ENCODE measurements around the gene FAM32A. TPM values are rescaled to one million over a fixed set of nuclear protein-coding genes. Genes with fewer than 3 reads are reported as not detected.

Gene FAM32A
- total and polyA plus RNA-seq, 4 donors: 46.1 to 89.5 (median 63.5) TPM

- intact Hi-C loops (cut with DNase I): no loop called here
- ATAC-seq (ENCODE audit: low FRiP score): no peak
- 82 to 85% methylated on average over 22 of the region's 22 CpGs for WGBS, 2 donors
- peak in 1 of 2 donors; percentile 60 for DNase-seq
- H3K4me1 ChIP-seq (ENCODE audit: control insufficient read depth in 1 of 2, insufficient read depth in 2 of 2, low read length in 2 of 2): no peaks in the 10 kb centered on the region
- H3K27me3 ChIP-seq (ENCODE audit: control insufficient read depth in 1 of 2, insufficient read depth in 2 of 2, low read length in 1 of 2): no peaks in the 10 kb centered on the region
- peaks cover 0 to 4% of the 10 kb centered on the region in 2 donors for H3K36me3 ChIP-seq (ENCODE audit: control insufficient read depth in 1 of 2, insufficient read depth in 2 of 2, low read length in 1 of 2)
- no peaks in the 10 kb centered on the region for H3K9me3 ChIP-seq (ENCODE audit: control insufficient read depth, low read length)
- no peak overlapping the region for H3K4me3 ChIP-seq (ENCODE audit: low read length in 2 of 2)
- H3K27ac ChIP-seq (ENCODE audit: low read depth in 1 of 2, low read length in 2 of 2): no peak overlapping the region
Observed at GRCh38 chr19:16202320-16203255, 17.4 kb downstream of the FAM32A start.

DNA sequence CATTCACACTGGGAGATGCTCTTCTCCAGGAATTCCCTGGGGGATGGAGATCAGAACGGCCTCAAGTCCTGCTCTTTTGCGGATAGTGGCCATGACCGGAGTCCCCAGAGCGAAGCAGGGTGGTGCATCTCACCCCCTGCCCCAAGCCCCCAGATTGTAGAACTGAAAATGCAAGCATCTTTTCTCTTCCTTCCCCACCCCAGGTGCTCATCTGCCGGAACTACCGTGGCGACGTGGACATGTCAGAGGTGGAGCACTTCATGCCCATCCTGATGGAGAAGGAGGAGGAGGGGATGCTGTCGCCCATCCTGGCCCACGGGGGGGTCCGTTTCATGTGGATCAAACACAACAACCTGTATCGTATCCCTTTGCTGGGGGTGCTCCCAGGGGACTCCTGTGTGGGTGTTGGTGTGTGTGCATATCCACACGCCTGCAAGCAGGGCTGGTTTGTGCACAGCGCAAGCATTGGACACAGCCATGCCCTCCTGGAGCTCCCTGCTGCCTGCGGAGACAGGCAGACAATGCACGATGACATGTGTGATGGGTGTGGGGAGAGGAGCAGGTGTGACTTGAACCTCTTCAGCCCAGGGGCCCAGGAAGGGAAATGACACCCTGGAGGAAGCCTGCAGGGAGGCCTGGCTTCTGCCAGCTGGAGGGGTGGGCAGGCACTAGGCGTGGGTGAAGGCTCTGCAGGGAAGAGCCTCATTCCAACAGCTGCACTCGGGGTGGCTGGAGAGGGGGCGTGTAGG is 18.2 kb downstream of the FAM32A start:
- 89% methylated on average over 19 of the region's 19 CpGs for WGBS, 2 donors
- intact Hi-C loops (cut with DNase I): no loop called here
- Histone ChIP-seq H3K27me3 (ENCODE audit: control insufficient read depth in 1 of 2, insufficient read depth in 2 of 2, low read length in 1 of 2) (no peaks in the 10 kb centered on the region), H3K36me3 (ENCODE audit: control insufficient read depth in 1 of 2, insufficient read depth in 2 of 2, low read length in 1 of 2) (peaks cover 0 to 4% of the 10 kb centered on the region in 2 donors), H3K4me3 (ENCODE audit: low read length in 2 of 2) (no peak overlapping the region), H3K9me3 (ENCODE audit: control insufficient read depth, low read length) (no peaks in the 10 kb centered on the region), H3K27ac (ENCODE audit: low read depth in 1 of 2, low read length in 2 of 2) (no peak overlapping the region), H3K4me1 (ENCODE audit: control insufficient read depth in 1 of 2, insufficient read depth in 2 of 2, low read length in 2 of 2) (no peaks in the 10 kb centered on the region)
- ATAC-seq (ENCODE audit: low FRiP score) (no peak), DNase-seq (peak in 1 of 2 donors; percentile 61)

DNA sequence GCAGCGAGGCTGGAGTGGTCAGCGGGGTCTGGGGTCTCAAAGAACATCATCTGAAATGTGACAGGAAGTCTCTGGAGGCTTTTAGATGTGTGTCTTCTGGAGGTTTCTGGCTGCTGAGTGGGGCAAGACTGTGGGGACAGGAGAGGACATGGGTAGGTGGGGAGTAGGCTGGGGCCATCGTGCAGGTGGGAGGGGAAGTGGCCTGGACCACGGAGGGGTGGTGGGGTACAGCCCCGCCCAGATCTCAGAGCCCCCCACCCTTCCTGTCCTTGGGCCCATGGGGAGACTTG is 18.7 kb downstream of the FAM32A start:
- intact Hi-C loops (cut with DNase I): no loop called here
- DNase-seq: peak in 1 of 2 donors; percentile 58
- H3K9me3 ChIP-seq (ENCODE audit: control insufficient read depth, low read length): no peaks in the 10 kb centered on the region
- 90 to 94% methylated on average over 5 of the region's 5 CpGs for WGBS, 2 donors
- no peak overlapping the region for H3K4me3 ChIP-seq (ENCODE audit: low read length in 2 of 2)
- ATAC-seq (ENCODE audit: low FRiP score): no peak
- H3K27me3 ChIP-seq (ENCODE audit: control insufficient read depth in 1 of 2, insufficient read depth in 2 of 2, low read length in 1 of 2): no peaks in the 10 kb centered on the region
- H3K27ac ChIP-seq (ENCODE audit: low read depth in 1 of 2, low read length in 2 of 2): no peak overlapping the region
- no peaks in the 10 kb centered on the region for H3K4me1 ChIP-seq (ENCODE audit: control insufficient read depth in 1 of 2, insufficient read depth in 2 of 2, low read length in 2 of 2)
- peaks cover 0 to 4% of the 10 kb centered on the region in 2 donors for H3K36me3 ChIP-seq (ENCODE audit: control insufficient read depth in 1 of 2, insufficient read depth in 2 of 2, low read length in 1 of 2)

GRCh38 chr19:16205205-16206045 is 20.2 kb downstream of the FAM32A start:
- peaks cover 0 to 4% of the 10 kb centered on the region in 2 donors for H3K36me3 ChIP-seq (ENCODE audit: control insufficient read depth in 1 of 2, insufficient read depth in 2 of 2, low read length in 1 of 2)
- ATAC-seq (ENCODE audit: low FRiP score): no peak
- H3K27me3 ChIP-seq (ENCODE audit: control insufficient read depth in 1 of 2, insufficient read depth in 2 of 2, low read length in 1 of 2): no peaks in the 10 kb centered on the region
- H3K4me3 ChIP-seq (ENCODE audit: low read length in 2 of 2): no peak overlapping the region
- H3K4me1 ChIP-seq (ENCODE audit: control insufficient read depth in 1 of 2, insufficient read depth in 2 of 2, low read length in 2 of 2): no peaks in the 10 kb centered on the region
- H3K27ac ChIP-seq (ENCODE audit: low read depth in 1 of 2, low read length in 2 of 2): no peak overlapping the region
- peak in 1 of 2 donors; percentile 70 for DNase-seq
- 54 to 58% methylated on average over 11 of the region's 11 CpGs for WGBS, 2 donors
- intact Hi-C loops (cut with DNase I): no loop called here
- H3K9me3 ChIP-seq (ENCODE audit: control insufficient read depth, low read length): no peaks in the 10 kb centered on the region

DNA sequence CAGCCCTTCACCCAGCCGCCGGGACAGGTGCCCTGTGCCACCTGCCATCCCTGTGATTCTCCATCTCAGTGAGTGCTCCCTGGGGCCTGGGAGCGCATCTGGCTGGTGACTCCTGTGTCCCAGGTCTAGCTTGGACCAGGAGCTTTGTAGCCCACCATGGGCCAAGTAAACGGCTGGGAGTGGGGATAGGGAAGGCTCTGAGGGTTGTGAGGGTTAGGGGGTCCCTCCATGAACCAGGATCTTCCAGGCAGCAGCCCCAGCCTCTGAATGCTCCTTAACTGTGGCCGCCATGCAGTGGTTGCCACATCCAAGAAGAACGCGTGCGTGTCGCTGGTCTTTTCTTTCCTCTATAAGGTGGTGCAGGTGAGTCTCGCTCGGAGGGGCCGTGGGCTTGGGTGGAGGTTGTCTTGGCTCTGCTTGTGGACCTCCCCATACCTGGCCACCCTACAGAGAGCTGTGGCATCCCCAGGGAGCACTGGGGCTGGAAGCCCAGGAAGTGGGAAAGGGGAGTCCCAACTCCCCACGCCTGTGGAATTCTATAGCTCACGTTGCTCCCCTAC is 20.9 kb downstream of the FAM32A start:
- DNase-seq (peak in 1 of 2 donors; percentile 73), ATAC-seq (ENCODE audit: low FRiP score) (no peak)

GRCh38 chr19:16206637-16207036 is 21.4 kb downstream of the FAM32A start:
- Histone ChIP-seq H3K9me3 (ENCODE audit: control insufficient read depth, low read length) (no peaks in the 10 kb centered on the region), H3K27me3 (ENCODE audit: control insufficient read depth in 1 of 2, insufficient read depth in 2 of 2, low read length in 1 of 2) (no peaks in the 10 kb centered on the region), H3K4me3 (ENCODE audit: low read length in 2 of 2) (no peak overlapping the region), H3K27ac (ENCODE audit: low read depth in 1 of 2, low read length in 2 of 2) (no peak overlapping the region), H3K4me1 (ENCODE audit: control insufficient read depth in 1 of 2, insufficient read depth in 2 of 2, low read length in 2 of 2) (no peaks in the 10 kb centered on the region), H3K36me3 (ENCODE audit: control insufficient read depth in 1 of 2, insufficient read depth in 2 of 2, low read length in 1 of 2) (peaks cover 0 to 4% of the 10 kb centered on the region in 2 donors)
- intact Hi-C loops (cut with DNase I): no loop called here
- DNase-seq (peak in 1 of 2 donors; percentile 60), ATAC-seq (ENCODE audit: low FRiP score) (no peak)
- WGBS, 2 donors: 92 to 95% methylated on average over 7 of the region's 7 CpGs

More for the DNA sequence above, 20.9 kb downstream of the FAM32A start:
- Histone ChIP-seq H3K9me3 (ENCODE audit: control insufficient read depth, low read length) (no peaks in the 10 kb centered on the region), H3K4me3 (ENCODE audit: low read length in 2 of 2) (no peak overlapping the region), H3K27me3 (ENCODE audit: control insufficient read depth in 1 of 2, insufficient read depth in 2 of 2, low read length in 1 of 2) (no peaks in the 10 kb centered on the region), H3K36me3 (ENCODE audit: control insufficient read depth in 1 of 2, insufficient read depth in 2 of 2, low read length in 1 of 2) (peaks cover 0 to 4% of the 10 kb centered on the region in 2 donors), H3K27ac (ENCODE audit: low read depth in 1 of 2, low read length in 2 of 2) (no peak overlapping the region), H3K4me1 (ENCODE audit: control insufficient read depth in 1 of 2, insufficient read depth in 2 of 2, low read length in 2 of 2) (no peaks in the 10 kb centered on the region)
- WGBS, 2 donors: 84 to 85% methylated on average over 14 of the region's 14 CpGs
- intact Hi-C loops (cut with DNase I): no loop called here

DNA sequence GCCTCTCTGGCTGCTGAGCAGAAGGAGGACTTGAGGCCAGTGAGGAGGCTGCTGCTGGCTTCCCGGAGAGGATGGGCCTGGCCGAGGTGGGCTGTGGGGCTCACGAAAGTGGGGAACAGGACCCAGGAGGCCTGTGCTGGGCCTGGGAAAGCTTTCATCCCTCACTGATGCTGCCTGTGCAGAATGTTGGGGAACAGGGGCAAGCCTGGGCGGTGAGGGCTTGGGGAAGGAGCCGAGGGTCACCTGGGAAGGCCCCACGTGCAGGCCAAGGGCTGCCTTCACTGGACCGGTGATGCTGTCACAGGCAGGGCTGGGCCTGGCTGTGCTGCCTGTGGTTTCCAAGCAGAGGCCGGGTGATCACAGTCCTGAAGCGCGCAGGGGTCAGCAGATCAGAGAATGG is 21.9 kb downstream of the FAM32A start:
- no peak overlapping the region for H3K4me3 ChIP-seq (ENCODE audit: low read length in 2 of 2)
- 92 to 93% methylated on average over 9 to 10 of the region's 10 CpGs for WGBS, 2 donors
- H3K36me3 ChIP-seq (ENCODE audit: control insufficient read depth in 1 of 2, insufficient read depth in 2 of 2, low read length in 1 of 2): peaks cover 0 to 4% of the 10 kb centered on the region in 2 donors
- no peak for ATAC-seq (ENCODE audit: low FRiP score)
- no peaks in the 10 kb centered on the region for H3K4me1 ChIP-seq (ENCODE audit: control insufficient read depth in 1 of 2, insufficient read depth in 2 of 2, low read length in 2 of 2)
- H3K9me3 ChIP-seq (ENCODE audit: control insufficient read depth, low read length): no peaks in the 10 kb centered on the region
- DNase-seq: peak in 1 of 2 donors; percentile 67
- no peak overlapping the region for H3K27ac ChIP-seq (ENCODE audit: low read depth in 1 of 2, low read length in 2 of 2)
- H3K27me3 ChIP-seq (ENCODE audit: control insufficient read depth in 1 of 2, insufficient read depth in 2 of 2, low read length in 1 of 2): no peaks in the 10 kb centered on the region
- intact Hi-C loops (cut with DNase I): no loop called here

GRCh38 chr19:16207490-16208025 is 22.3 kb downstream of the FAM32A start:
- WGBS, 2 donors: 90 to 91% methylated on average over 11 to 12 of the region's 12 CpGs
- DNase-seq: peak in 1 of 2 donors; percentile 67
- Histone ChIP-seq H3K27me3 (ENCODE audit: control insufficient read depth in 1 of 2, insufficient read depth in 2 of 2, low read length in 1 of 2) (no peaks in the 10 kb centered on the region), H3K4me1 (ENCODE audit: control insufficient read depth in 1 of 2, insufficient read depth in 2 of 2, low read length in 2 of 2) (no peaks in the 10 kb centered on the region), H3K4me3 (ENCODE audit: low read length in 2 of 2) (no peak overlapping the region), H3K27ac (ENCODE audit: low read depth in 1 of 2, low read length in 2 of 2) (no peak overlapping the region), H3K36me3 (ENCODE audit: control insufficient read depth in 1 of 2, insufficient read depth in 2 of 2, low read length in 1 of 2) (peaks cover 0 to 4% of the 10 kb centered on the region in 2 donors), H3K9me3 (ENCODE audit: control insufficient read depth, low read length) (no peaks in the 10 kb centered on the region)
- no peak for ATAC-seq (ENCODE audit: low FRiP score)
- intact Hi-C loops (cut with DNase I): no loop called here

All from aorta (tissue), 5 donors.